Right atrium auricular region (tissue), 2 donors: ENCODE measurements around the gene ADGRG6. TPM values are rescaled to one million over a fixed set of nuclear protein-coding genes. Genes with fewer than 3 reads are reported as not detected.
A peak's percentile ranks its signal among the peaks of the same experiment; 100 is the strongest.

ENCODE experiments used
- DNase-seq: peaks from one replicate; pipeline ENCODE4 v3.0.0-alpha.2; 2019; ENCODE audit warnings: low spot score
- H3K27ac ChIP-seq, 2 donors: fragments of 200-600 bp; sonication (generic); 1 replicate in 1 of 2; 2 replicates in 1 of 2; pipeline ENCODE4 v1.5.1; 2016 to 2019
- H3K27me3 ChIP-seq, 2 donors: fragments of 200-600 bp; sonication (generic); one replicate each; pipeline versions ENCODE4 v1.5.1 to v1.6.0; 2017 to 2019
- H3K36me3 ChIP-seq: fragments of 200-600 bp; sonication (generic); one replicate; pipeline ENCODE4 v1.5.1; 2016
- H3K4me1 ChIP-seq, 2 donors: fragments of 200-600 bp; sonication (generic); one replicate each; pipeline versions ENCODE4 v1.5.1 to v1.6.0; 2017 to 2019
- H3K4me3 ChIP-seq, 2 donors: fragments of 200-600 bp; sonication (generic); 1 replicate in 1 of 2; 2 replicates in 1 of 2; pipeline ENCODE4 v1.5.1; 2017 to 2019; ENCODE audit warnings: mild to moderate bottlenecking in 1 of 2, moderate library complexity in 1 of 2
- H3K9me3 ChIP-seq, 2 donors: fragments of 200-600 bp; sonication (generic); one replicate each; pipeline ENCODE4 v1.5.1; 2019
- CTCF ChIP-seq, 2 donors: fragments of 200-600 bp; sonication (generic); IDR thresholded peaks; one replicate each; pipeline ENCODE4 v1.5.1; 2019; ENCODE audit warnings: antibody characterized with exemption in 2 of 2
- total RNA-seq, 2 donors: library from RNA; depleted of rRNA; stranded (reverse); fragments of >200 nt; gene quantifications; one replicate each; pipeline ENCODE4 v1.1.0, GENCODE V29; 2016

ADGRG6 gene
- total RNA-seq, 2 donors from 2014 or later, result 9.2 to 20.6 TPM

GRCh38 chr6:142463988-142464387 is 162.2 kb downstream of the ADGRG6 start:
- no peak overlapping the region for H3K4me3 ChIP-seq
- DNase-seq, result no peak
- H3K36me3 ChIP-seq, result no peaks in the 10 kb centered on the region
- no peak for TF ChIP-seq CTCF (IDR thresholded peaks at IDR 0.05)
- no peak overlapping the region for H3K27ac ChIP-seq
- H3K27me3 ChIP-seq, result no peaks in the 10 kb centered on the region
- peaks cover 0 to 4% of the 10 kb centered on the region in 2 donors for H3K9me3 ChIP-seq
- no peaks in the 10 kb centered on the region for H3K4me1 ChIP-seq

- Histone ChIP-seq H3K27me3 (no peaks in the 10 kb centered on the region), H3K27ac (no peak overlapping the region)
- no peak for TF ChIP-seq CTCF (IDR thresholded peaks at IDR 0.05)
Observed at GRCh38 chr6:142469220-142469619, 167.4 kb downstream of the ADGRG6 start.

GRCh38 chr6:142470421-142470820 is 168.6 kb downstream of the ADGRG6 start:
- H3K27ac ChIP-seq, result no peak overlapping the region
- TF ChIP-seq CTCF (IDR thresholded peaks at IDR 0.05), result no peak
- no peaks in the 10 kb centered on the region for H3K4me1 ChIP-seq
- no peaks in the 10 kb centered on the region for H3K36me3 ChIP-seq
- no peak for DNase-seq
- no peak overlapping the region for H3K4me3 ChIP-seq
- H3K27me3 ChIP-seq, result no peaks in the 10 kb centered on the region
- peaks cover 0 to 4% of the 10 kb centered on the region in 2 donors for H3K9me3 ChIP-seq

More at GRCh38 chr6:142469220-142469619, 167.4 kb downstream of the ADGRG6 start:
- Histone ChIP-seq H3K9me3 (peaks cover 0 to 4% of the 10 kb centered on the region in 2 donors), H3K4me1 (no peaks in the 10 kb centered on the region), H3K4me3 (no peak overlapping the region), H3K36me3 (no peaks in the 10 kb centered on the region)
- no peak for DNase-seq

- H3K36me3 ChIP-seq, result no peaks in the 10 kb centered on the region
- no peaks in the 10 kb centered on the region for H3K4me1 ChIP-seq
- no peaks in the 10 kb centered on the region for H3K9me3 ChIP-seq
- TF ChIP-seq CTCF (IDR thresholded peaks at IDR 0.05), result peak; percentile 48 to 87
- no peak overlapping the region for H3K4me3 ChIP-seq
- H3K27ac ChIP-seq, result no peak overlapping the region
- H3K27me3 ChIP-seq, result no peaks in the 10 kb centered on the region
- no peak for DNase-seq
Observed at GRCh38 chr6:142474531-142475289, 172.9 kb downstream of the ADGRG6 start.

GRCh38 chr6:142476452-142476851 is 174.6 kb downstream of the ADGRG6 start:
- TF ChIP-seq CTCF (IDR thresholded peaks at IDR 0.05), result no peak
- Histone ChIP-seq H3K9me3 (no peaks in the 10 kb centered on the region), H3K27me3 (no peaks in the 10 kb centered on the region), H3K27ac (no peak overlapping the region), H3K4me3 (no peak overlapping the region), H3K36me3 (no peaks in the 10 kb centered on the region), H3K4me1 (no peaks in the 10 kb centered on the region)
- DNase-seq, result no peak

GRCh38 chr6:142478117-142478516 is 176.3 kb downstream of the ADGRG6 start:
- no peaks in the 10 kb centered on the region for H3K4me1 ChIP-seq
- H3K27me3 ChIP-seq, result no peaks in the 10 kb centered on the region
- no peak for TF ChIP-seq CTCF (IDR thresholded peaks at IDR 0.05)
- DNase-seq, result no peak
- H3K9me3 ChIP-seq, result no peaks in the 10 kb centered on the region
- no peak overlapping the region for H3K27ac ChIP-seq
- H3K4me3 ChIP-seq, result no peak overlapping the region
- H3K36me3 ChIP-seq, result no peaks in the 10 kb centered on the region
